Fibroblast of mammary gland (primary cell): Measurements from ENCODE around the gene LSM3.
"Not testable (repeated sequence)": the region's sequence is repeated elsewhere in the genome, so short reads cannot be mapped to it uniquely, and the experiment has no call there.

Source experiments
- DNase-seq: peaks from one replicate; pipeline ENCODE4 v3.0.0-alpha.2; 2010; ENCODE audit warnings: low read depth
- H3K4me3 ChIP-seq: 2 replicates; pipeline ENCODE4 v1.5.1; 2011; ENCODE audit warnings: low read depth, mild to moderate bottlenecking, low read length, moderate library complexity; ENCODE audit not compliant: control insufficient read depth
- TF ChIP-seq, protein P1 (sequence below): conservative IDR thresholded peaks from 2 replicates; pipeline ENCODE4 v1.5.1; 2011; ENCODE audit warnings: low read depth, low read length, inconsistent platforms; ENCODE audit not compliant: control insufficient read depth, insufficient read depth

Gene LSM3

DNA sequence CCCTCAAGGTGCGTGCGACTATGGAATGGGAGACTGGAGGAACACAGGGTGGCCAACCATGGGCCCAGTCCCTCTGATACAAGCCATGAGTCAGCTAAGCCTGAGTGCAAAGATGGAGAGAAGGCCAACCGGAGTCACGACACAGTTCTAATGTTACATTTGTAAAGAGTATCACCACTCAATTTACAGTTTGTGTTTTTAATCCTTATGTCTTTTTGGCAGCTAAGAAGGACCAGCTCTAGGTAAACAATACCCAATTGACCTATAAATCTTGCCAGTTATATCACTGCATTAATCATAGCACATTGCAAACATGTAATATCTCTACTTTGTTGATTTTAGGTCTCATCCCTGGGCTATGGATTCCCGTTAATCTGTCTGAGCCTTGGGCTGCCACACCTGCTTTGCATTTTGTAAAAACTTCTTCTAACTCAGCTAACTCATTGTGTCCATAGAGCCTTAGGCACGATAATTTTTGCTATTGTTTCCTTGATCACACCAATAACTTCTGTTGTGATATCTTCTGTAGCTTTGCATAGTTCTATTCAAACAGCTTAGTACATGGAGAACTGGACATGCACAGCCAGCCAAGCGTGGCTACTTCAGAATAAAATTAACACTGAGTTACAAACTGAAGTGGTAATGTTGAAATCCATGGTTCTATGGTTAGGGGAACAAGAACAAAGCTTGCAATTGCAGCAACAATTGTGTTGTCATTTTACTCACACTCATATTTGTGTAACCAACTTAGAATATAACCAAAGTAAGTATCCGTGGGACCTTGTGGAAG lies 50.3 kb downstream of the LSM3 start:
- TF ChIP-seq, protein P1, sequence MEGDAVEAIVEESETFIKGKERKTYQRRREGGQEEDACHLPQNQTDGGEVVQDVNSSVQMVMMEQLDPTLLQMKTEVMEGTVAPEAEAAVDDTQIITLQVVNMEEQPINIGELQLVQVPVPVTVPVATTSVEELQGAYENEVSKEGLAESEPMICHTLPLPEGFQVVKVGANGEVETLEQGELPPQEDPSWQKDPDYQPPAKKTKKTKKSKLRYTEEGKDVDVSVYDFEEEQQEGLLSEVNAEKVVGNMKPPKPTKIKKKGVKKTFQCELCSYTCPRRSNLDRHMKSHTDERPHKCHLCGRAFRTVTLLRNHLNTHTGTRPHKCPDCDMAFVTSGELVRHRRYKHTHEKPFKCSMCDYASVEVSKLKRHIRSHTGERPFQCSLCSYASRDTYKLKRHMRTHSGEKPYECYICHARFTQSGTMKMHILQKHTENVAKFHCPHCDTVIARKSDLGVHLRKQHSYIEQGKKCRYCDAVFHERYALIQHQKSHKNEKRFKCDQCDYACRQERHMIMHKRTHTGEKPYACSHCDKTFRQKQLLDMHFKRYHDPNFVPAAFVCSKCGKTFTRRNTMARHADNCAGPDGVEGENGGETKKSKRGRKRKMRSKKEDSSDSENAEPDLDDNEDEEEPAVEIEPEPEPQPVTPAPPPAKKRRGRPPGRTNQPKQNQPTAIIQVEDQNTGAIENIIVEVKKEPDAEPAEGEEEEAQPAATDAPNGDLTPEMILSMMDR: no peak
- no peak for DNase-seq
- no peak overlapping the region for H3K4me3 ChIP-seq

DNA sequence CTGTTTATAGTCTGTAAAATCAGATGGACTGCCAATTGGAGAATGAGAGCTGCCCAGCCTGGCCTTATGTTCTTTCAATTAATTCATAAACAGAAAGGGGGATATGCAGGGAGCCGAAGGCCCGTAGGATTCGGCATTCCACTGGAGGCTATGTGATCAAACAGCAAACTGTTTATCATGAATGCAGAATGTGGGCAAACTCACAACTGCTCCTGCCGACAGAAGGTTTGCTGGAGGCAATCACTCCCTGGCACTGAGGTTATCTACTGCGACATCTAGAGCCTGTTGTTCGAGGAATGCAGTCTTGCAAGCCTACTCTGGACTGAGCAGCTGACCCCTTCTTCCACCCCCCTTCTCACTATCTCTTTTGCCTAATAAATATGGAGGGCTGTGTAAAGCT lies 51.1 kb downstream of the LSM3 start:
- not testable (repeated sequence) for DNase-seq, H3K4me3 ChIP-seq

DNA sequence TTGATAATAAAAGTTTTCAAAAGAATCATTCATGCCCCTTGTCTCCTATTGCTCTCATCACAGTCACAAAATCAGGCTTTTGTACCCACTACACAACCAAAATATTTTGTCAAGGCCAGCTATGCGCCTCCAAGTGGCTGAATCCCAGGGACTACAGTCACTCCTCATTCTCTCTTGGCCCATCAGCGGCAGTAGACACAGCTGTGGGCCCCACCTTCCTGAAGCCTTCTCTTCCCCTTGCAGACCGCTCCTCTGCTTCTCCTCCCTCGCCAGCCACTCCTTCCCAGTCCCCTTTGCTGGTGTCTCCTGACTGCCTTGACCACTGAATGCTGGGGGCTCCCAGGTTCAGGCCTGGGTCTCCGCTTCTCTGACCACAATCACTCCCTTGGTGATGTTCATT lies 52.1 kb downstream of the LSM3 start:
- TF ChIP-seq, protein P1: no peak
- H3K4me3 ChIP-seq: no peak overlapping the region
- DNase-seq: no peak

DNA sequence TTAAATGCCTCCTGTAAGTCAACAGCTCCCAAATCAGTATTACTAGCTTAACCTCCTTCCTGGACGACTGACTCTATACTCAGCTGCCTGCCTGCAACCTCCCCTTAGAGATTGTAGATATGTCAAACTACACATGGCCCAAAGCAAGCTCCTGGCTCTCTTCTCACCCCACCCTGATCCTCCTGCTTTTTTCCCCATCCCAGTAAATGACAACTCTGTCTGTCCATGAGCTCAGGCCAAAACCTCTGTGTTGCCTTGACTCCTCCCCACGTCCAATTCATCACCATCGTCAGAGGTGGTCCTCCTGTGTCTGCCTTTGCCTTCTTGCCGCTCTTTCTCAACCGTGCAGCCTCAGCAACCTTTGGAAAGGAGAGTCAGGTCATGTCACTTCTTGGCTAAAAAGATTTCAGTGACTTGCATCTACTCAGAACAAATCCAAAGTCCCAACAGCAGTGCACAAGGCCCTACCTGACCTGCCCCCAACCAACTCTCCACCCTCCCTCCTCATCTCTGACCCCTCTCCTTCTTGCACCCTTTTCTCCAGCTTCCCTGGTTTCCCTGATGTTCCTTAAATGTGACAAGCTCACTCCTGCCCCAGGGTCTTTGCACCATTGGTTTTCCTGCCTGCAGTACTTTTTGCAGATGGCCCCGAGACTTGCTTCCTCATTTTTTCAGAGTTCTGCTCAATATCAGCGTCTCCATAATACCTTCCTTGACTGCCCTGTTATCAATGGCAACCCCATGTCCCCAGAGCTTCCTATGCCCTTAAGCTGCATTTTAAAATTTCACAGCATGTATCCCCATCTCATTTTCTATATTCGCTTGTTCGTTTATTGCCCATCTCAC lies 52.8 kb downstream of the LSM3 start:
- DNase-seq: no peak
- TF ChIP-seq, protein P1: no peak
- H3K4me3 ChIP-seq: no peak overlapping the region

DNA sequence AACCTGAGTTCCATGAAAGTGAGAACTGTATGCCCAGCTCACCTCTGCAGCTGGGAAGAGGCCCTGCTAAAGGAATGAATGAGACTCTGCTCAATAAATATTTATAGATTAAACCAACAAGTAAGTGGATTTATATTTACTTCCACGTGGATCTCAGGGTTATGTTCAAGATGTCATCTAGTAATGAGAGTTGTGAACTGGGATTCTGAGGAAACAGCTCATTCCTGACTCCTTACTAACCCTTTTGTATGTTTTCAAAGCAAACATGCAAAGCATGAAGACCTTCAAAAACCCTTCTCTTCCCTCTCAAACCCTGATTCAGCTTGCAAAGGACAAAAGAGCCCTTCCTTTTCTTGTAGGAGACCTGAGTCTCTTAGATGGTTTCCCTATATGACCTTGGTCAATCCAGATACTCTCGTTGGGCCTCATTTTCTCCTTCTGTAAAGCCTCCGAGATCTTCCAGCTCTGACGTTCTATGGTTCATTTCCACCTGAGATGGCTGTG lies 53.4 kb downstream of the LSM3 start:
- no peak for DNase-seq
- TF ChIP-seq, protein P1: no peak
- H3K4me3 ChIP-seq: no peak overlapping the region

DNA sequence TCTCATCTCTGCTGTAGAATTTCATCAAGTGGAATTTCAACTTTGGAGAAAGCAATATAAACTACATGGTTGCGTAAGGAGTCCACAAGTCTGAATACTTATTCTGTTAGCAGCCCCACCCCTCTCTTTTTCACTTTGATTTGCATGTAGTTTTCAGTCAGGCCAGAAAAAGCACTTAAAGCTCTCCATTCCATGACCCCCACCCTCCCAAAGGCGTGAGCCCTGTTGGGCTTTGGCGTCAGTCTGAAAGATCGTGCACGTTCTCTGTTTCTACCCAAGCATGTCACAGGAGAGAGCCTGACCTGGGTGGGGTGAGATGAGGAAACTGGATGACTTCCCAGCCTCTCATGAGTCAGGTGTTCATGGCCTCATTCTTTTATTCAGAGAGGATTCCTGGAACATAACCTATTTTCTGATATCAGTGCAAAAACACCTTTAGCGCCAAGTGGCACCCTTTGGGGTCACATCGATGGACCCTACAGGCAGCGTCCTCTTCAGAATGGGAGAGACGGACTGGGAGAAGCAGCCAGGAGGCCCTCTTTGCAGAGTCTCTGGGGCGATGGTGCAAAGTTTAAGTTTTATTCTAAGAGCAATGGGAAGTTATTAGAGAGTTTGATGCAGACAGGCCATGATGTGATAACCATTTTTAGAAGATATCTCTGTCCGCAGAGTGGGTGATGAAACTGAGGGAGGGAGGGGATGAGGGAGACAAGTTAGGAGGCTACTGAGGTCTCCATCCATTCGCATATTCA lies 55.8 kb downstream of the LSM3 start:
- peak; percentile 38 for DNase-seq
- TF ChIP-seq, protein P1: no peak
- H3K4me3 ChIP-seq: no peak overlapping the region
